H54 (cell line): ENCODE data around the gene PDE7B.
A peak's percentile ranks its signal among the peaks of the same experiment; 100 is the strongest.

Experiments
- DNase-seq: peaks from one replicate; pipeline ENCODE4 v3.0.0; 2011; ENCODE audit warnings: low spot score, mixed read lengths; ENCODE audit not compliant: insufficient read length
- FAIRE-seq: peaks from 3 replicates; lab custom pipeline; 2011; peaks lifted over from hg19 to GRCh38; lab: Jason Lieb, UNC
- POLR2A ChIP-seq: IDR thresholded peaks from 2 replicates; pipeline ENCODE4 v1.6.1; 2011; ENCODE audit warnings: low read depth, mild to moderate bottlenecking, low read length

PDE7B gene

DNA sequence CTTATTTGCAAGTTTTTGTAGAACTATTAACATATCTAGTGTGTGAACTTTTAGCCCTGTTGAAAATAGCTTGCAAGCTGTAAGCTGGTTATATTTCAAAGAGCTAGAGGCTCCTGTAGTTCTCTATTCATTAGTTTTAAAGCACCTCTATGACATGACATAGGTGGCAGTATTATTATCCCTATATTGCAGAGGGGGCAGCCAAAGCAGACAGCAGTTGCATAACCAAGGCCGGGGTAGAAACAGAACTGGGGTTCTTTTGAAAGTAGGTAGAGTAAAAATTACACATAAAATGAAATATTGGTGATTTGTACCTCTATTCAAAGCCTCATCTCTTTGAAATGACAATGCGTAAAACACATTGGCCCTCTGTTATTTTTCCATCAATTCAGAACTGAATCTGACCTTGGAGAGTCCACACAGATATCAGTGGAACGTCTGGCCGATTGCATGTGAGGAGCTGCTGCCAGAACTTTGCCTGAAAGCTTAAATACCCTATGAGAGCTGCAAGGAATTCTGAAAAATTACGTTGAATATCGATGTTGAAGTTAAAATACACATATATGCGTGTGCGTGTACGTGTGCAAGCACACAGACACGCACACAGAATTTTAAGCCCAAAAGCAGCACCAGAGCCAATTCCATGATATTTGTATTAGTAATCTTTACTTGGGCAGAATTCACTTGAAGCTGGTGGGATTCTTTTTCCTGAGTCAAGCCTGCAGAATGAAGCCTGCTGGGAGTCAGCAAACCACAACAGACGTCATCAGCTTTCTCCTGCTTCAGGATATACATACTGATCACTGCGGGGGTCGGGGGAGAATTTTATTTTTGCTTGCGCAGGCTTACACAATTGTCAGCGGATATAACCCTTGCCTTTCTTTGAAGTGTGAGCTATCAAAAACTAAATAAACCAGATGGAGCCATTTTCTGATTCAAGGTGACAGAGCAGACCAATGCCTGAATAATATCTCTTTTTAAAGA lies 163.2 kb downstream of the PDE7B start:
- TF ChIP-seq POLR2A, result no peak
- DNase-seq (peak; percentile 24), FAIRE-seq (peak; percentile 74)

DNA sequence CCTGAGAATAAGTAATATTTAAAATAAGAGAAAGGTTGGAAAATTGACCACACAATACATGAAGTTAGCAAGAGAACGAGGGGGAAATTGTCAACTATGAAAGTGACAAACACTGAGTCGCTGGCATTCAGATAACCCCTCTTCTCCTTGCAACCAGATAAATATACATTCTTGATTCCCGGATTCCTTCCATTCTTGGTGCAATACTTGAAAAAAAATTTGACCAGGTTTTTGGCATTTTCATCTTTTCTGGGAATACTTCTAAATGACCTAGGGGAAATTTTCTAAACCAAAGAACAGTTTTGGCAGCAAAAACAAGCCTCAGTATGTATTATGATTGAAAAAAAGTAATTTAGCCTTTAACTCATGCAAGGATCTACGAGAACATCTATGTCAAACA lies 164.0 kb downstream of the PDE7B start:
- FAIRE-seq (no peak), DNase-seq (no peak)
- no peak for TF ChIP-seq POLR2A

DNA sequence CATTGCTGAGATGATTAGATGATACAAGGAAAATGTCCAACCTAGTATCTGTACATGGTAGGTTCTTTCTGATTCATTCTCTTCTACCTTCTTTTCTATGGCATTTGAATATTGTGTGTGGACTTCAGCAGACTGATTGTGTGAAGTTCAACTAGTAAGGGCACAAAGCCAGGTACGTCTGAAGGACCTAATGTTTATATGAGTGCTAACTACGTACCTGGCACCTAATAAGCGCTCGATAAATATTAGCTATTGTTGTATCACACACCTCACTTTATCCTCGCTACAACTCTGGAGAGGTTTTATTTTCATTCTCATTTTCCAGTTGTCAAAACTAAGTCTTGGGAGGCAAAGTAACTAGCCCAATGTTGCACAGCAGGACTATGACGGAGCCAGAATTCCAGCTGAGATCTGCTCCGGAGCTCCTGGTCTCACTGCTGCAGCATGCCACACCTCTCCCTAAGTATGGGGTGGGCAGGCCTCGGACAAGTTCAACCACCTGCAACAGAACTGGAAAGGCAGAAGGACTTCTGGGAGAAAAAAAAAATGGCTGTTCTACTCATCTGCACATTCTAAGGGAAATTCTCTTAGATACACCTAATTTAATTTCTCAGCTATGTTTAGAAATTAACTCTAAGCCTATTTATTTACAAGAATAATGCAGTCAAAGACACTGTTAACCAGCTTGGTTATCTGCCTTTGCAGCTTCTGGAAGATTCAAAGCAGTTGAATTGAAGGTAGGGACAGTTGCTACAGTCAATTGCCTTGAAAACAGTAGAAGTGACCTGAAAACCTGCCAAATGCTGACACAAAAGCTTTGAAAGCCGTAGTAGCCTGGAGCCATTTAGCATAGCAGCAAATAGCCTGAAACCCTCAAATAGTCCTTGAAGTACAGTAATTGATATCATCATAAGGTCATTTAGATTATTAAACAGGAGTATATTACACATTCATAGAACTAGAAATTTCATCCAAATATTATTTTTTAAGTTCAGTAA lies 165.0 kb downstream of the PDE7B start:
- no peak for TF ChIP-seq POLR2A
- DNase-seq (no peak), FAIRE-seq (no peak)

DNA sequence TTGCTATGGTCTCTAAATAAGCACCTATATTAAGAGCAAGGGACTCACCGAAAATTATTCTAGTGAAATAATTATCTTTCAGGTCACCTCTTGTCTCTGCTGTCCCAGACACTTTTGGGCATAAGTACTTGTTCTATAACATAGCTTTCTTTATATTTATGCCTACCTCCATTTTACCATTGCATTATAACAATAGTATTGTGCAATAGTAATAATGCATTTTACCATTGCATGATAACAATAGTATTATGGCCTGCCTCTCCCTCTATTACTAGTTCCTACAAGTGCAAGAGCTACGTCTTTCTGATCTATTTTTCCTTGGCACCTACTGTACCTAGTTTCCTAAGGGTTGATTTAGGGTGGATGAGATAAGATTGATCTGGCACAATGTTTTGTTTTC lies 169.2 kb downstream of the PDE7B start:
- DNase-seq, result no peak
- TF ChIP-seq POLR2A, result no peak
- FAIRE-seq, result no peak

DNA sequence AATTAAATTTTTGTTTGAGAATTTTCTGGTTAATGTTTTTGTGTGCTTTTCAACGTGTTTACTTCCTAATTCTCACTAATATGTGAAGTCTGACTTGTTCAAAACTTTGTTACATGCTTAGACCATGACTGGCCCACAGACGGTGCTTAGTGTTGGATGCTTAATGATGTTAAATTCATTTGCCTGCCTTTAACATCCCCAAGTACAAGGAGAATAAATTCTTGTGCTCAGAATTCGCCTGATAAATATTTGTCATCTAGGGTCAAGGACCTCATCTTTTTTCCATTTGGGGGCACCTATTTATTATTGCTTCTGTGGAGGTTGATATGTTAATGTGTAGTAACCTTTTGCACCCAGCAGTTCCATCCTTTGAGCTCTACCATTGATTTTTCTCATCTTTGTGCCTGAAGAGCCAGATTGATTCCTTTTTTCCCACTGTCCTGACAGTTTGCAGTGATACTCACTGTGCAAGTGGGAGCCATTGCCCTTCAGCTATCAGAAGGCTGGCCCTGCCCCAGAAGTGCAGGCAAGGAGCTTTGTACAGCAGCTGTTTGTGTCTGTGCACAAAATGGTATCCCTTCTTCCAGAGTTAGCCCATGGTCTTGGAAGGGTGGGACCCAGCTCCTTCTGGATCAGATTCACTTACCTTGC lies 170.8 kb downstream of the PDE7B start:
- no peak for TF ChIP-seq POLR2A
- FAIRE-seq (no peak), DNase-seq (no peak)

DNA sequence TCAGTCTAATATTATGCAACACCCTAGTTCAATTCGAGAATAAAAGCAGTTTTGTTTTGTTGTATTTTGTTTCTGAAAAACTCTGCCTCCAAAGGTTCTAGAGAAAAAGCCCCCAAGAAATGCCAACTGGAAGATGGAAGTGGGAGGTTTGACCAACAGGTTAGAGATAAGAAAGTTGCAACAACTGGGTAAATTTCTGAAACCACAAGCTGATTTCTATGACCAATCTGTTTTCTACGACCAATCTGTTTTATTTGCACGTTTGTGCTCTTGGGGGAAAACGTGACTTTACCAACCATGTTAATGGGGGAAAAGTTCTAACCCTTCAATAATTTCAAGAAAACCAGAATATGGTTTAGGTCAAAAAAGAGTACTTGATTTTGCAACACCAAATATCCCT lies 173.2 kb downstream of the PDE7B start:
- DNase-seq (no peak), FAIRE-seq (no peak)
- TF ChIP-seq POLR2A, result no peak

DNA sequence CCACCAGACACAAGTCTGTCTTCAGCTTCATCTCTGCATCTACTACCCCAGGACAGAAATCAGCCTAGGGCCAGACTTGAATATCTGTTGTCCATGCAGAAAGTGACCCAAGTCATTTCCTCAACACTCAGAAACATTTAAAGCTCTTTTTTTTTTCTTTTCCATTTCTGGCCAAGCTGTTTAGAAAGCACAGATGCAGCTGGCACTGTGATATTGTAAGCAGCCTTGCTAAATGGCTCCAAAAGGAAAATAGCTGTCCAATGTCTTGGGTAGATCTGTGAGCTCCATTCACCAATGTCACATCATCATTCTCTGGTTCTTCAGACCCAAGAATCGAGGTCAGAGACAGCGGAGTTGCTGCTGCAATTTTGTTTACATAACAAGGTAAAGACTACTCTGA lies 174.2 kb downstream of the PDE7B start:
- no peak for TF ChIP-seq POLR2A
- FAIRE-seq (no peak), DNase-seq (no peak)

DNA sequence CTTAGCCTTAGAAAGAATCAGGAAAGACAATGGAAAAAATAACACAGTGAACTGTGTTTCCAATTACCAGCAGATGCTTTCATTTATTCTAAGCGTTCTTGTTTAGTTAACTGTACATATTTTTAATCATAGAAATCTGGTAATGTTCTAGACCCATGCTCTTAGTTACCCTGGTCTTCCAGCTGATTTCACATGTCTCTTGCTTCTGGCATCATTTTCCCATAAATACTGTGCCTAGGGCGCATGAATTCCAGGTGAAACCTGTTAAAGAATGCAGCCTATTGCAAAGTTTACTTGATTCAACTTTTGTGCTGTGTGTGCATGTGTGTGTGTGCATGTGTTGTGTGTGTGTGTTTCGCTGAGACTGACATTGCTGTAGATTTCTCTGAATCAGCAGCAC lies 178.6 kb downstream of the PDE7B start:
- no peak for TF ChIP-seq POLR2A
- DNase-seq (no peak), FAIRE-seq (no peak)

DNA sequence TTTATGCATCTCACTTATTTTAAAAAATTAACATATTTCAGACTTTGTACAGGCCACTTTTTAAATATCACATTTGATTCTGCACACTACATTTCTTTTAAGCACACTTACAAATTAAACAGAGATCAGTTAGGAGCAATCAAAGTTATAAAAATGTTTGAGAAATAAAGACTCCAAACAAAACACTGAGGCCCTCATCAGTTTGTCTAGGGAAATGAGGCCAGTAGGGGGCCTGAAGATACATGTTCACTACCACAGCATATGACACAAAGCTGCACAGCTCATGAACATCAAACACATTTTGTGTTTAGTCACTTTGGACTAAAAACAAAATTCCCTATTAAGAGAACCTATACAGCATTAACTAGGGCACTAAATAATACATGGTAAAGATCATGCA lies 180.5 kb downstream of the PDE7B start:
- no peak for TF ChIP-seq POLR2A
- FAIRE-seq, result no peak
- no peak for DNase-seq

DNA sequence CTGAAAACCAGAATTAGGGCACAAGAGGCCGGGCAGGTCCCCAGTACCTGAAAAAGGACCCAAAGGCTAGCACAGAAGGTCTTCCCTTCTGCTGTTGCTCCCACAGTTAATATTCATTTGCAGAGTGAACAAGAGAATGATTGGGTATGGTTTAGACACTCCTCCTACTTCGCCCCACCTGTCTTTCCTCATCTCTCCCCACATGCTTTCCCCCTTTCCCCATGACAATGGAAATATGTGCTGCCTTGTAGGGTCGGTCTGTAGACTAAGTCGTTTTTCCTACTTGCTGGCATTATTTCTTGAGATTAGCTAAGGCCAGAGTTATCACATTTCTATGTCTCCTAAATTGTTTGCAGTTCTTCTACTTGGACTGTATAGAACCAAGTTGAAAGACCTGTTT lies 181.9 kb downstream of the PDE7B start:
- DNase-seq (no peak), FAIRE-seq (no peak)
- TF ChIP-seq POLR2A, result no peak

DNA sequence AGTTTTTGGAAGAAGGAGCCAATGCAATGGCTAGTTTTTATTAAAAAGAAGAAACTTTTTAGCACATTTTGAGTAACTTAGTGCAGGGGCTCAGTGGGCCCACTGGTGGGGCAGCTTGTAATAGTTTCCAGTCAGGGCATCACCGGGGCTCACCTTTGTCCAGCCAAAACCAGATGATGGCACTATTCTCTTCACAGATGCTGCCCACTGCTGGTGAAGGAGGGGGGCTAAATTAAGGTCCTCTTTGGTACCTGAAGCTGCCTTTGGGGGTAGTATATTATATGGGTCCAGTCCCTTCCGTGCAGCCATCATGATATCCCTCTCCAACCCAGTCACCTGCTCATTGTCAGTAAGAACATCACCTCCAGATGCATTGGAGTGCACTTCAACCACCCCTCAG lies 182.9 kb downstream of the PDE7B start:
- TF ChIP-seq POLR2A, result no peak
- DNase-seq (no peak), FAIRE-seq (no peak)

DNA sequence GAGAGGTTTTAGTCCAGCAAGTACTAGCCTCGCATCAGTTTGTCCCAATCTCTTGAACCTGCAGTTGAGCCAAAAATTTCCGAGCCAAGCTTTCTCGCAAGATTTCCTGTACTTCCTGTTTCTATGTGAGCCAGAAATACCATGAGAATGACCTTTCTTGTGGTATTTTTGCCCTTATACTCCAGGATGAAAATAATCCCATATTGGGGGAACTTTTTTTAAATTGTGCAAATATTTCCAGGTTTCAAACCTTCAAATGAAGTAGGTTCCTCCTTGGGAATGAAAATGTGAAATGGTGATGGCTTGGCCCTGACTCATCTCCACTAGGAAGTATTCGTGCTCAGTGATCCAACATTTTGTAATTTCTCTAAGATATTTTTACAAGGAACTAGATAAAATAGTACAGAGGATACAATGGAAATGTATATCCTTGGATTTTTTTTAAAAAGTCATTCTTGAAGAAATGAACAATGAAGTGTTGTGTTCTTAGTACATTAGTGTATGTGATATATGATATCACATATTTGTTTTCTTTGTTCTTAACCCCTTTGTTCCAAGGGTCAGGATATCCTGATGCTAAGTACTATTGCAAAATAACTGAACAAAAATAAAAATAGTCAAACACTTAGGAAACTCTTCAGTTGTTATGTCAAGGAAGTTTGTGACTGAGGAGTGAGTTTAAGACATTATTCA lies 184.0 kb downstream of the PDE7B start:
- no peak for TF ChIP-seq POLR2A
- no peak for FAIRE-seq
- DNase-seq, result no peak

DNA sequence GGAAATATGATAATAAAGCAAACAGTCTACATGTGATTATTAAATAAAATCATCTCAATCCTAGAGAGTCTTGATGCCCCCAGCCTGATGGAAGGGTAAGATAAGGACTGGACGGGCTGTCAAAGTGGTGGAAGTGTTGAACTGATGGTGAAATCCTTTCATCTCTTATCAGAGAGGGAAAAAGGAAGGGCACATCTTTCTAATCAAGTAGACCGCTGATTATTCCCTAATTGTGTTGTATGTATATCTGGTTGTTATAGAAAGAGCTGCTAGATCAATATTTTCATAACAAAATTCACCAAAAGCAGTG lies 184.5 kb downstream of the PDE7B start:
- DNase-seq (no peak), FAIRE-seq (no peak)
- TF ChIP-seq POLR2A, result no peak
